GM03348 (cell line): ENCODE measurements around the gene MMP15.
A peak's percentile ranks its signal among the peaks of the same experiment; 100 is the strongest.
"Not testable (repeated sequence)": the region's sequence is repeated elsewhere in the genome, so short reads cannot be mapped to it uniquely, and the experiment has no call there.

ENCODE experiments used
- DNase-seq: peaks from one replicate; pipeline ENCODE4 v3.0.0; 2012; ENCODE audit warnings: low spot score

The MMP15 gene

GRCh38 chr16:57996406-57997175 lies 29.0 kb upstream of the MMP15 start:
- no peak for DNase-seq

- no peak for DNase-seq
Observed at GRCh38 chr16:57997176-57997527, 28.4 kb upstream of the MMP15 start.

- no peak for DNase-seq
Observed at GRCh38 chr16:57997528-57998265, 27.9 kb upstream of the MMP15 start.

- no peak for DNase-seq
Observed at GRCh38 chr16:57998486-57998885, 27.1 kb upstream of the MMP15 start.

- no peak for DNase-seq
Observed at GRCh38 chr16:57998992-57999365, 26.6 kb upstream of the MMP15 start.

- DNase-seq: peak; percentile 40
Observed at GRCh38 chr16:57999366-57999970, 26.1 kb upstream of the MMP15 start.

DNA sequence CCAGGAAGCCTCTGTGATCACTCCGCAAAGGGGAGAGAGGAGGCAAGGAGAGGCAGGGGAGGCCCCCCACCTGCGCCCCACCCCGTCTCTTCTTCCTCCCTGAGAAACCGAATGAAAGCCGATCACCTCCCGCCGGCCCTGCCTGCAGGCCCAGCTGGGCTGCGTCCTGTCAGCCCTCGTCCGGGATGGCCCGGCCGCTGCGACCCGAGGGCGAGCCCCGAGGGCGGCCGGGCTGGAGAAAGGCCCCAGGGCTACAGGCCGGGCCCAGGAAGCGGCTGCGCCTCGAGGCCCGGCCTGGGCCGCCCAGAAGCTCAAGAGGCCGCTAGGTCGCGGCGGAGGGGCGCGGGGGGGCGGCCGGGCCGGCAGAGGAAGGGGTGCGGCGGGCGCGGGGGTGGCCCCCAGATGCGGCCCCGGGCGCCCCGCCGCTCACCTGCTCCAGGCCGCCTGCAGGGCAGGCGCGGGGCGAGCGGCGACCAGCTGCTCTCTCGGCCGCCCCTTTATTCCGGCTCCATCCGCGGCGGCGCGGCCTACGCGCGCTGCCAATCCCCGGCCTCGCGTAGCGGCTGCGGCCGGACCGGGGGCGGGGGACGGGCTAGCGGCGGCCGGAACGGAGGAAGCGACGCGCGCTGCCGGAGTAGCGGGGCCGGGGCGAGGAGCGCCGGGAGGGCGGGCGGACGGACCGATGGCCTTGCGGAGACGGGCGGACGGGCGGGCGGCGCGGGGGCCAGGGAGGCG lies 25.4 kb upstream of the MMP15 start, which contains the start of gene ZNF319:
ZNF319 (minus strand) TSS at position 702 of the 735 bp plus-strand sequence. CDS start 2,407 bp downstream, outside the sequence.
- peak; percentile 71 for DNase-seq

DNA sequence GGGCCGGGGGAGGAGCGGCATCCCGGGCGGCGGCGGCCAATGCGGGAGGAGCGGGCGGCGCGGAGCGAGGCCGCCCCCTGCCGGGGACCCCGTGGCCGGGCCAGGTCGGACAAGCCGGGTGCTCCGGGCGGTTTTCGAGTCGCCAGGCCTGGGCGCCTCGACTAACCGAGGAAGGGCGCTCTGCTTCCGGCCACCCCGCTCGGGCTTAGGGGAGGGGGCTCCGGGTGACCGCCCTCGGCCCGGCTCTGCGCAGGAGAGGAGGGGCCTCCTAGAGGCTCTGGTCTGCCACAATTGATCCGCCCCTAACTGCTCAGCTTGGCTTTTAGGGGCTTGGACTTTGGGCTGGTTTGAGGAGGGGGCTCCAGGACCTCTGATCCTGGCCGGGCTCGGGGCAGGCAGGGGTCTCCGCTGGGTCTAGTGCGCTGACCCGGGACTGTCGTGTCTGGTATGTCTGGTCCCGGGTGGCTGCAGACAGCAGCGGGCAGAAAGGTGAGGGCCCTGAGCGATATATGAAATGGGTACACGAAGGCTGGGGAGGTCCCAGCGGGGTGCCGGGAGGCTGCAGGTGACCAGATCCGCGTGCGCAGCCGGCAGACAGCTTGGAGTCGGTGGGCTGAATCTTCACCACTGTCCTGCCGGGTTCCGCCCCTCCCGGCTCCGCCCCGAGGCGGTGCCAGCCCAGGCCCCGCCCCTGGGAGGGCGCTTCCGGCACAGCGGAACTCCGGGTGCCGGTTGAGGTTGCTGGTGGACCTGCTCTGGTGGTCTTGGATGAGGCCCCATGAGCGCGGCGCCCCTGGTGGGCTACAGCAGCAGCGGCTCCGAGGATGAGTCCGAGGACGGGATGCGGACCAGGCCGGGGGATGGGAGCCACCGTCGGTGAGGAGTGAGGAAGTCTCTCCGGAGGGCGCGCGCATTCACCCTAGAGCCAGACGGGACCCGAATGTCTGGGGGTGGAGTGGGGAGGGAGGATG lies 24.6 kb upstream of the MMP15 start, which contains the start of gene USB1:
USB1 (plus strand) TSS at position 702 of the 971 bp plus-strand sequence; CDS start at position 779, 77 bp downstream.
- DNase-seq: peak; percentile 99

DNA sequence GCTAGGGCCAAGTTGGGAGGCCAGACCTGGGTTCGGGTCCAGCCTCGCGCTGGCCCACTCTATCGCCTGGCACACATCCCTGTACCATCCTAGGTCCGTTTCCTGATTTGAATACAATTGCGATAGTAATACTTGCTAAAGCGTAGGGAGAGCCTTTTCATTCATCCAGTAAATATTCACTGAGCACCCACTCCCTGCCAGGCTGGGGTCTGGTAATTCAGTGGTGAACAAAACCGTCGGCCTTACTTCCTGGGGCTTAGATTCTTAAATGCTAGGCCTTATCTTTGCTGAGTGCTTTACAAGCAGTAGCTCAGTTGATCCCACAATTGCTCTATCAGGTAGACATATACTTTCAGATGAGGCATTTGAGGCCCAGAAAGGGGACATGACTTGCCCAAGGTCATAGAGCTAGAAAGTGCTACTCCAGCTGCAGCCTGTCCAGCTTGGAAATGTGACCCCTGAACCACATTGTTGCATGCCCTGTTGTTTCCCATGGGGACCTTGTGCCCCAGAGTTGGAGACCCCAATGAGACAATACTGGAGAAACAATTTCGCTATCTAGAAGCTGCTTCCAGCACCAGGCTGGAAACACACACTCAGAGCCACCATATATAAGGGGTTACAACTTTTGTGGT lies 23.7 kb upstream of the MMP15 start:
- no peak for DNase-seq

- no peak for DNase-seq
Observed at GRCh38 chr16:58002416-58002800, 23.1 kb upstream of the MMP15 start.

GRCh38 chr16:58002936-58003335 lies 22.6 kb upstream of the MMP15 start:
- no peak for DNase-seq

DNA sequence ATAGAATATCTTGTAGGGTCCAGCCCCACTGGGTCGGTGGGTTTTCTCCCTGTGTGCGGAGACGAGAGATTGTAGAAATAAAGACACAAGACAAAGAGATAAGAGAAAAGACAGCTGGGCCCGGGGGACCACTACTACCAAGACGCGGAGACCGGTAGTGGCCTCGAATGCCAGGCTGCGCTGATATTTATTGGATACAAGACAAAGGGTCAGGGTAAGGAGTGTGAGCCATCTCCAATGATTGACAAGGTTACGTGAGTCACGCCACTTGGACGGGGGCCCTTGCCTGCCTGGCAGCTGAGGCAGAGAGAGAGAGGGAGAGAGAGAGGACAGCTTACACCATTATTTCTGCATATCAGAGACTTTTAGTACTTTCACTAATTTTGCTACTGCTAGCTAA lies 20.8 kb upstream of the MMP15 start:
- DNase-seq: not testable (repeated sequence)

DNA sequence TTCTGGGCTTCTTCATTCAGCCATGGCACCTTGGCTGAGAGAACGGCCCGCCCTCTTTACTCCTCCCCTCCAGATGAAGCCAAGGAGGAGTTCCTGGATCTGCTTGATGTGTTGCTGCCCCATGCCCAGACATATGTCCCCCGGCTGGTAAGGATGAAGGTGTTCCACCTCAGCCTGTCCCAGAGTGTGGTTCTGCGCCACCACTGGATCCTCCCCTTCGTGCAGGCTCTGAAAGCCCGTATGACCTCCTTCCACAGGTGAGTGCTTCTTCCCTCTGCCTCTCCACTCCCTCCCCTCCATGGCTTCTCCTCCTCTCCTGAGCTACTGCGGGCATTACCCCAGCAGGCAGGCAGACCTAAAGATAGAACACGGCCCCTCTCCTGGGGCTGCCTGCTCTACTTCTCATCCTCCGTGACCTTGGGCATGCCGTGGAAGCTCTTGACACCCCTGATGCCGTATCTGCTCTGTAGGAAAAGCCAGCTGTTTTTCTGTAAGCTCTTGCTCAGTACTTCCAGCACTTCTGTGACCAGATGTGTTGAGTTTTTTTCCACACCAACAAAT lies 15.6 kb upstream of the MMP15 start:
- no peak for DNase-seq

DNA sequence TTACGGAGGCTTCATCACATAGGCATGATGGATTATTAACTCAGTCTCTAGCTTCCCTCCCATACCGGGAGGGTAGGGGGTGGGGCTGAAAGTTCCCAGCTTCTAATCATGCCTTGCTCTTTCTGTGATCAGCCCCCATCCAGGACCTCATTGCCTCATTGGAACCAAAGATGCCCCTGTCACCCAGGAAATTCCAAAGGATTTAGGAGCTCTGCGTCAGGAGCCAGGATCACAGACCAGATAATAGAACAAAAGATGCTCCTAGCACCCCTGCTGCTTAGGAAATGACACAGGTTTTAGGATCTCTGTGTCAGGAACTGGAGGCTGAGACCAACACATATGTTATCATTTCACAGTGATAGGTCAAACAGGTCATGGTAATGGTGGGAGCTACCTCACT lies 14.7 kb upstream of the MMP15 start:
- no peak for DNase-seq

- DNase-seq: peak; percentile 56
Observed at GRCh38 chr16:58011652-58012051, 13.9 kb upstream of the MMP15 start.

GRCh38 chr16:58012481-58012880 lies 13.1 kb upstream of the MMP15 start:
- DNase-seq: no peak

DNA sequence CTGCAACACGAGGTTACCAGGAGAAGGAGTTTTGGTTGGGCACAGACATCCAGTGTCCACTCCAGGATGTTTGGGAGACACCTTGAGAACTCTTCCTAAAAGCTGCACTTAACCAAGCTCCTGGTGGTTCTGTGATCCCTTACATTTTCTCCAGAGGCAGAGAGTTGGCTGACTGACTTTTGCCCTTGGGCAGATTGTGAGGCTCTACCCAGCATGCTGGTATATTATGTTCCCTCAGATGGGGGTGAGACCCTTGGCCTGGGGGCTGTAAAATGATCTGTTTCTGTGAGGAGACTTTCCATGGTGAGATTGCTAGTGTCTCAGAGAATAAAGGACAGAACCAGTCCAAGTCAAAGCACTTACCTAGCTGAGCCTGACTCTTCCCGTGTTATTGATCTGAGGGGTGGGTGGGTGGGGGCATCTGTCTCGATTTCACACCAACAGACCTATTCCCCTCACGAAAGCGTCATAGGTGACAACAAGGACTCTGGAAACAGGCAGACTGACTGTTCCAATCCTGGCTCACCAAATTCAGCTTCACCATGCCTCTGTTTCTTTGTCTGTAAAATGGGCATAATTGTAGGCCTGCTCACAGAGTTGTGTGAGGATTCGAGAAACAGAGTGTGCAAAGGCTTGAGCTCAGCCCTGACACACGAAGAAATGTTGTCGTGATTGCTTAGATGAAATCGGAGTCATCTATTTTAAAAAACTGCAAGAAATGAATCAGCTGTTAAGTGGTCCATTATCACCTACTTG lies 12.2 kb upstream of the MMP15 start:
- DNase-seq: no peak

GRCh38 chr16:58016840-58017446 lies 8.6 kb upstream of the MMP15 start:
- DNase-seq: no peak

DNA sequence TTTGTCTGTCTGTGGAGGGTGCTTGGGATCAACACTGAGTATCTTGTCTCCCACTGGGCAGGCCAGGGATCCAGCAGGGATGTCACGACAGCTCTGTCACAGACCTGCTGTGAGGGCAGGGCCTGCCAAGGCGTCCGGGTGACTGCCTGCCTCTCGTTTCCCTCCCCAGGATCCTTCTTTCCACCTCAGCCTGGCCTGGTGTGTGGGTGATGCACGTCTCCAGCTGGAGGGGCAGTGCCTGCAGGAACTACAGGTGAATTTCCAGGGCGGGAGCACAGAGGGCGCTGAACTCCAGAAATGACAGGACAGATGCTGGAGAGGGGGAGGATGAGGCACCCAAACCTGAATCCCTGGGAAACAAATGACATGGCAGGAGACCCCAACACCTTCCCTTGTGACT lies 6.8 kb upstream of the MMP15 start:
- DNase-seq: no peak
